Measurements from ENCODE around the gene HSD3B1.
"Not testable (repeated sequence)": the region's sequence is repeated elsewhere in the genome, so short reads cannot be mapped to it uniquely, and the experiment has no call there.

Gene HSD3B1

GRCh38 chr1:119553302-119554071, 46.5 kb downstream of the HSD3B1 start:
- DNase-seq (ENCODE audit: low spot score) = not testable (repeated sequence)

- peak; percentile 33 for DNase-seq (ENCODE audit: low spot score)
Observed at GRCh38 chr1:119554183-119554582, 47.2 kb downstream of the HSD3B1 start.

- DNase-seq (ENCODE audit: low spot score) = no peak
Observed at GRCh38 chr1:119556423-119556822, 49.4 kb downstream of the HSD3B1 start.

- DNase-seq (ENCODE audit: low spot score) = not testable (repeated sequence)
Observed at GRCh38 chr1:119560402-119560801, 53.4 kb downstream of the HSD3B1 start.

- no peak for DNase-seq (ENCODE audit: low spot score)
Observed at GRCh38 chr1:119564548-119564947, 57.5 kb downstream of the HSD3B1 start.

Data from kidney tubule cell (primary cell).